Endothelial cell of umbilical vein (primary cell): ENCODE measurements around the gene PTPRT.

Experiments used
- EZH2 ChIP-seq: IDR thresholded peaks from 2 replicates; pipeline ENCODE4 v1.6.1; 2012; ENCODE audit warnings: borderline replicate concordance, low read depth, mild to moderate bottlenecking, moderate library complexity, low read length, inconsistent platforms; ENCODE audit not compliant: severe bottlenecking
- JUN ChIP-seq: IDR thresholded peaks from 2 replicates; pipeline ENCODE4 v1.6.1; 2011; ENCODE audit warnings: borderline replicate concordance, low read depth; ENCODE audit not compliant: insufficient read length, insufficient read depth
- MYC ChIP-seq: IDR thresholded peaks from one replicate; pipeline ENCODE4 v1.6.1; 2011; ENCODE audit warnings: mild to moderate bottlenecking, low read depth, low read length
- POLR2A ChIP-seq: IDR thresholded peaks from 2 replicates; pipeline ENCODE4 v1.6.1; 2012; ENCODE audit warnings: low read depth, mild to moderate bottlenecking, control low read depth, low read length
- POLR2AphosphoS5 ChIP-seq: IDR thresholded peaks from 2 replicates; pipeline ENCODE4 v1.6.1; 2012; ENCODE audit warnings: low read depth, mild to moderate bottlenecking, control low read depth, low read length, moderate library complexity; ENCODE audit not compliant: insufficient read depth
- TF ChIP-seq, protein P1 (sequence below), 2 donors: IDR thresholded peaks; 1 replicate in 1 of 2; 2 replicates in 1 of 2; pipeline ENCODE4 v1.5.1; 2011; ENCODE audit warnings: low read length in 2 of 2, mild to moderate bottlenecking in 2 of 2, moderate library complexity in 2 of 2, control low read depth in 1 of 2, inconsistent platforms in 1 of 2, low read depth in 1 of 2; ENCODE audit not compliant: insufficient read depth in 1 of 2; ENCODE audit errors: extremely low read depth in 1 of 2
- TF ChIP-seq, protein P2 (sequence below): IDR thresholded peaks from 2 replicates; pipeline ENCODE4 v1.6.1; 2011; ENCODE audit not compliant: insufficient read depth, insufficient read length

DNA sequence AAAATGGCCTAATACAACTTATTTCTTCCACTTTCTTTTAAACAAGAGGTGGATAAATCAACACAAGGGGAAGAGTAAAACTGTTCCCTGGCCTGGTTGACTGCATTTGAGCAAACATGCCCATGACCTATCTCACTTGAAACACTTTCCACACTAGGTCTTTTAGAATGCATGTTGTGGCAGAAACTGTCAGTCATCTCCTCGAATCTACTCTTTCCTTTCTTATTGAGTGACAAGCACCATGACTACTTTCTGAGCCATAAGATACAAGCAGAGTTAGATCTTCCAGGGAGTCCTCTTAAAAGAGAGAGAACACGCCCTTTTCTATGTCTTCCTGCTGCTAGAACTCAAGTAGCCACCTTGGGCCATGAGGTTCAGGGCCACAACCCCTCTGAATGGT, 66.5 kb downstream of the PTPRT start:
- TF ChIP-seq, protein P1, sequence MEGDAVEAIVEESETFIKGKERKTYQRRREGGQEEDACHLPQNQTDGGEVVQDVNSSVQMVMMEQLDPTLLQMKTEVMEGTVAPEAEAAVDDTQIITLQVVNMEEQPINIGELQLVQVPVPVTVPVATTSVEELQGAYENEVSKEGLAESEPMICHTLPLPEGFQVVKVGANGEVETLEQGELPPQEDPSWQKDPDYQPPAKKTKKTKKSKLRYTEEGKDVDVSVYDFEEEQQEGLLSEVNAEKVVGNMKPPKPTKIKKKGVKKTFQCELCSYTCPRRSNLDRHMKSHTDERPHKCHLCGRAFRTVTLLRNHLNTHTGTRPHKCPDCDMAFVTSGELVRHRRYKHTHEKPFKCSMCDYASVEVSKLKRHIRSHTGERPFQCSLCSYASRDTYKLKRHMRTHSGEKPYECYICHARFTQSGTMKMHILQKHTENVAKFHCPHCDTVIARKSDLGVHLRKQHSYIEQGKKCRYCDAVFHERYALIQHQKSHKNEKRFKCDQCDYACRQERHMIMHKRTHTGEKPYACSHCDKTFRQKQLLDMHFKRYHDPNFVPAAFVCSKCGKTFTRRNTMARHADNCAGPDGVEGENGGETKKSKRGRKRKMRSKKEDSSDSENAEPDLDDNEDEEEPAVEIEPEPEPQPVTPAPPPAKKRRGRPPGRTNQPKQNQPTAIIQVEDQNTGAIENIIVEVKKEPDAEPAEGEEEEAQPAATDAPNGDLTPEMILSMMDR (IDR thresholded peaks at IDR 0.05; ENCODE audit: extremely low read depth in 1 of 2, insufficient read depth in 1 of 2, low read depth in 1 of 2, low read length in 2 of 2): no peak
- TF ChIP-seq, protein P2, sequence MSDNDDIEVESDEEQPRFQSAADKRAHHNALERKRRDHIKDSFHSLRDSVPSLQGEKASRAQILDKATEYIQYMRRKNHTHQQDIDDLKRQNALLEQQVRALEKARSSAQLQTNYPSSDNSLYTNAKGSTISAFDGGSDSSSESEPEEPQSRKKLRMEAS: no peak
- TF ChIP-seq EZH2 (no peak), POLR2A (no peak), MYC (no peak), POLR2AphosphoS5 (no peak), JUN (no peak)
